Measurements from ENCODE around the gene CNOT3. TPM values are rescaled to one million over a fixed set of nuclear protein-coding genes. Genes with fewer than 3 reads are reported as not detected.

CNOT3 gene
- total and polyA plus RNA-seq, 2 of the 13 experiments (the other 11 are each of a cell fraction or from before 2014, with no cell fraction given): 4.3 to 5.8 TPM

- no peak for TF ChIP-seq PRDM4 (CRISPR knock-in tag; IDR thresholded peaks at IDR 0.05; ENCODE audit: borderline replicate concordance)
- TF ChIP-seq ZNF318 (CRISPR knock-in tag; IDR thresholded peaks at IDR 0.05): no peak
- TF ChIP-seq ZNF644 (CRISPR knock-in tag; IDR thresholded peaks at IDR 0.05; ENCODE audit: low read depth): no peak
- TF ChIP-seq SNAPC5 (CRISPR knock-in tag; IDR thresholded peaks at IDR 0.05; ENCODE audit: borderline replicate concordance): no peak
- TF ChIP-seq CCAR2 (optimal IDR thresholded peaks at IDR 0.05; ENCODE audit: low read depth, low read length): no peak
- no peak for TF ChIP-seq HOXA7 (CRISPR knock-in tag; IDR thresholded peaks at IDR 0.05)
- TF ChIP-seq ZNF703 (CRISPR knock-in tag; IDR thresholded peaks at IDR 0.05; ENCODE audit: borderline replicate concordance): no peak
- TF ChIP-seq ZBTB49 (CRISPR knock-in tag; IDR thresholded peaks at IDR 0.05; ENCODE audit: borderline replicate concordance): 0 out of 2 replicates have a peak, but pooled peaks have one; percentile 60
- no peak; the same call in 1 of the 2 replicates for TF ChIP-seq ZNF589 (CRISPR knock-in tag; conservative IDR thresholded peaks at IDR 0.05)
- TF ChIP-seq ZFP91 (CRISPR knock-in tag; IDR thresholded peaks at IDR 0.05; ENCODE audit: borderline replicate concordance): no peak; the same call in 1 of the 2 replicates
- no peak for TF ChIP-seq CC2D1A (CRISPR knock-in tag; IDR thresholded peaks at IDR 0.05)
Observed at GRCh38 chr19:54189735-54190502, 52.4 kb downstream of the CNOT3 start (continued).

Measured in HepG2 (cell line).